OCI-LY1 (cell line): Measurements from ENCODE around the gene RAPGEF3.

Experiments
- H2AFZ ChIP-seq: fragments of 200-600 bp; sonication (generic), shearing (Covaris generic); 2 replicates; pipeline ENCODE4 v1.6.0; 2014; ENCODE audit warnings: antibody characterized with exemption, mild to moderate bottlenecking, low read length
- H3F3A ChIP-seq: fragments of 200-600 bp; sonication (generic), shearing (Covaris generic); 2 replicates; pipeline ENCODE4 v1.6.0; 2014; ENCODE audit warnings: mild to moderate bottlenecking, antibody characterized with exemption, low read length, moderate library complexity; ENCODE audit not compliant: insufficient read depth
- H3K27ac ChIP-seq: fragments of 200-600 bp; sonication (generic); 2 replicates; pipeline ENCODE4 v1.5.1; 2014; ENCODE audit warnings: low read length, mixed run types, mild to moderate bottlenecking, low read depth; ENCODE audit not compliant: poor library complexity, severe bottlenecking
- H3K27me3 ChIP-seq: fragments of 200-600 bp; sonication (generic); 2 replicates; pipeline ENCODE4 v1.6.0; 2014; ENCODE audit warnings: antibody characterized with exemption, mild to moderate bottlenecking, low read length, moderate library complexity; ENCODE audit not compliant: insufficient read depth
- H3K36me3 ChIP-seq: fragments of 200-600 bp; sonication (generic); 2 replicates; pipeline ENCODE4 v1.6.1; 2014; ENCODE audit warnings: mild to moderate bottlenecking, antibody characterized with exemption, low read length, moderate library complexity, mixed read lengths; ENCODE audit not compliant: insufficient read depth
- H3K4me1 ChIP-seq: fragments of 200-600 bp; sonication (generic); 2 replicates; pipeline ENCODE4 v1.5.1; 2014; ENCODE audit warnings: mild to moderate bottlenecking, low read length, moderate library complexity; ENCODE audit not compliant: insufficient read depth, severe bottlenecking
- H3K4me2 ChIP-seq: fragments of 200-600 bp; sonication (generic), shearing (Covaris generic); 2 replicates; pipeline ENCODE4 v1.6.1; 2014; ENCODE audit warnings: low read length
- H3K4me3 ChIP-seq: fragments of 200-600 bp; sonication (generic); 2 replicates; pipeline ENCODE4 v1.5.1; 2014; ENCODE audit warnings: low read length, low read depth, mild to moderate bottlenecking, mixed read lengths; ENCODE audit not compliant: poor library complexity, severe bottlenecking
- H3K79me2 ChIP-seq: fragments of 200-600 bp; shearing (Covaris generic); 2 replicates; pipeline ENCODE4 v1.6.1; 2016; ENCODE audit warnings: mixed run types, low read length, mixed read lengths; ENCODE audit not compliant: insufficient read depth
- H3K9ac ChIP-seq: fragments of 200-600 bp; sonication (generic), shearing (Covaris generic); 2 replicates; pipeline ENCODE4 v1.6.1; 2014; ENCODE audit warnings: mild to moderate bottlenecking, low read length, mixed read lengths
- H3K9me2 ChIP-seq: fragments of 200-600 bp; sonication (generic), shearing (Covaris generic); 2 replicates; pipeline ENCODE4 v1.6.1; 2014; ENCODE audit warnings: low read depth, mild to moderate bottlenecking, low read length, mixed read lengths
- H3K9me3 ChIP-seq: fragments of 200-600 bp; shearing (Covaris generic); 2 replicates; pipeline ENCODE4 v1.6.1; 2014; ENCODE audit warnings: low read length, mixed read lengths
- H4K20me1 ChIP-seq: fragments of 200-600 bp; sonication (generic), shearing (Covaris generic); 2 replicates; pipeline ENCODE4 v1.6.0; 2016; ENCODE audit warnings: mild to moderate bottlenecking, low read length; ENCODE audit not compliant: insufficient read depth
- CTCF ChIP-seq: fragments of 200-600 bp; sonication (generic), shearing (Covaris generic); IDR thresholded peaks from 2 replicates; pipeline ENCODE4 v1.5.1; 2017; ENCODE audit warnings: mild to moderate bottlenecking, antibody characterized with exemption, low read length, moderate library complexity, mixed read lengths
- EZH2 ChIP-seq: fragments of 200-600 bp; sonication (generic), shearing (Covaris generic); IDR thresholded peaks from 2 replicates; pipeline ENCODE4 v1.8.0; 2017; ENCODE audit warnings: borderline replicate concordance, mixed run types, mild to moderate bottlenecking, antibody characterized with exemption, low read length, moderate library complexity, mixed read lengths

The RAPGEF3 gene

DNA sequence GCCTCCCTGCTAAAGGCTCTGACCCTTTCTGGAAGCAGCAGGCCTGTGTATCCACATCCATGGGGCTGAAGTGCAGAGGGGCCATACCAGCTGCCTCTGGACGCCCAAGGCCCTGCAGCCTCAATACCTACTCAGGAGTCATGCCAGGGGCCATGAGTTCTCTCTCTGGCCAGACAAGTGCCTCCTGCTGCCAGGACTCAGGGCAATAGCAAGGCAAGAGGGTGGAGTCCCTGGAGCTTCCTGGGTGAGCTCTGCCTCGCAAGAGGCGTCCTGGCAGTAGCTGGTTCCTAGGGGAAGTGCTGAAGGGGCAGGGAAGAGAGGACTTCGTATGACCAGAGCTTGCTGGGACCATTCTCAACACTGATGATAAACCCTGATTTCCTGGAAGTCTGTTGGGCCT, 22.5 kb downstream of the RAPGEF3 start:
- H3K27ac ChIP-seq = no peak overlapping the region
- no peak overlapping the region for H3K4me2 ChIP-seq

DNA sequence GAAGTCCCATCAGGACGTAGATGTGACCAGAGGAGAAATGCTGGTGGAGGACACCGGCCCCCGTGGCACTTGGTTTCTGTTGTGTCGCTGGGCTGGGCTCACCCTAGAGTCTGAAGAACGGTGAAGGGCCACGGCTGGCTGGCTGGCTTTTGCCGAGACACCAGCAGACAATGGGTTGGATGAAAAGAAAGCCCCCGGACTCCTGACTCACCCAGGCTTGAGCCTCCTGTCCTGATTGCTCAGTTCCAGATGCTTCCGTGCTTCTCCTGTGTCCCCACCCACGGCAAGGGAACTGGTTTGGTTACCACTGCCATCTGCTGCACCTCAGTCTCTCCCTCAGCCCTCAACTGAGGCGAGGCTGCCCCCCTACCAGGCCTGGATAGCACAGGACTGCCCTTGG, 23.0 kb downstream of the RAPGEF3 start:
- no peaks in the 10 kb centered on the region for H3F3A ChIP-seq
- H3K4me2 ChIP-seq = no peak overlapping the region
- no peaks in the 10 kb centered on the region for H3K36me3 ChIP-seq
- H3K4me3 ChIP-seq = no peak overlapping the region
- no peak overlapping the region for H2AFZ ChIP-seq
- H3K27me3 ChIP-seq = no peaks in the 10 kb centered on the region
- H3K27ac ChIP-seq = no peak overlapping the region
- peaks cover 11% of the 10 kb centered on the region for H3K4me1 ChIP-seq
- no peaks in the 10 kb centered on the region for H3K9me2 ChIP-seq
- no peaks in the 10 kb centered on the region for H4K20me1 ChIP-seq
- no peak overlapping the region for H3K9ac ChIP-seq
- no peaks in the 10 kb centered on the region for H3K79me2 ChIP-seq
- H3K9me3 ChIP-seq = no peaks in the 10 kb centered on the region
- TF ChIP-seq CTCF (no peak), EZH2 (no peak)

More for the DNA sequence above, 22.5 kb downstream of the RAPGEF3 start:
- no peaks in the 10 kb centered on the region for H3K79me2 ChIP-seq
- no peaks in the 10 kb centered on the region for H3K9me2 ChIP-seq
- H3F3A ChIP-seq = no peaks in the 10 kb centered on the region
- H2AFZ ChIP-seq = no peak overlapping the region
- no peak for TF ChIP-seq CTCF
- TF ChIP-seq EZH2 = no peak
- H3K36me3 ChIP-seq = no peaks in the 10 kb centered on the region
- H3K4me1 ChIP-seq = peaks cover 17% of the 10 kb centered on the region
- H3K9ac ChIP-seq = no peak overlapping the region
- H3K9me3 ChIP-seq = no peaks in the 10 kb centered on the region
- H3K4me3 ChIP-seq = no peak overlapping the region
- no peaks in the 10 kb centered on the region for H4K20me1 ChIP-seq
- H3K27me3 ChIP-seq = no peaks in the 10 kb centered on the region

DNA sequence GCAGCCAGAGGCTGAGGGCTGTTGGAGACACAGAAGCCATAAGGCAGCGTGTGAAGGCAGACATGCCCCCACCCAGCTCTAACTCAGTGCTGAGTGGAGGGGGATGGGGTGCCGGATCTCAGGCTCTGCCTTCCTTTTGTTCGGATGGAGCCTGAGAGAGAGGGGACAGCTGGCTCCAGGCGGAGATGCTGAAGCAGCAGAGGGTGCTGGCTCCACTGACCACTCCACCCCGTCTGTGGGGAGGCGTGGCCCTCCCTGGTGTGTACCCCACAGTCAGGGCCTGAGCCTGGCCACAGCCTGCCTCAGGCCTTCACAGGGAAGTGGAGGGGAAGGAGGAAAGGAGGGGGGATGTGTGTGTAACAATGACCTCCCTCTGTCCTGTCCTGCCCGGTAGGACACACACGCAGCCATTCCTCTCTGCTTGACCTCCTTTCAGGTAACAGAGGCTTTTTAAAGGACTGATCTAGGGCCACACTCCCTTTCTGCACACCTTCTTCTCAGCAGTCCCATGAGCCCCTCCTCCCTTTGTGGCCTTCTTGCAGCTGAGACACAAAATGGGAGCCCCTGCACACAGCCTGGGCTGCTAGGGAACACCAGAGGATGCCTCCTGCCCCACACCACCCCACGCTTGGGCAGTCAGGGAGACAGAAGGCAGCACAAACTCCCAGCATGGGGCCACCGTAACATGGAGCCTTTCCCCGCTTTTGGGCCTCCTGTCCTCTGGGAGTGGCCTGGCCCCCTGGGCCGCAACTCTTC, 23.8 kb downstream of the RAPGEF3 start:
- no peak for TF ChIP-seq CTCF
- TF ChIP-seq EZH2 = no peak
- Histone ChIP-seq H3K9me2 (no peaks in the 10 kb centered on the region), H4K20me1 (no peaks in the 10 kb centered on the region), H3K9me3 (no peaks in the 10 kb centered on the region), H3F3A (no peaks in the 10 kb centered on the region), H3K27me3 (no peaks in the 10 kb centered on the region), H3K79me2 (no peaks in the 10 kb centered on the region), H3K4me1 (peaks cover 4% of the 10 kb centered on the region), H3K27ac (no peak overlapping the region), H3K4me2 (no peak overlapping the region), H2AFZ (no peak overlapping the region), H3K9ac (no peak overlapping the region), H3K4me3 (no peak overlapping the region), H3K36me3 (no peaks in the 10 kb centered on the region)
